Measurements from ENCODE around the gene TBC1D14. TPM values are rescaled to one million over a fixed set of nuclear protein-coding genes. Genes with fewer than 3 reads are reported as not detected.
A peak's percentile ranks its signal among the peaks of the same experiment; 100 is the strongest.

Gene TBC1D14
- total RNA-seq, 2 donors from 2014 or later: 42.3 to 43.5 TPM

DNA sequence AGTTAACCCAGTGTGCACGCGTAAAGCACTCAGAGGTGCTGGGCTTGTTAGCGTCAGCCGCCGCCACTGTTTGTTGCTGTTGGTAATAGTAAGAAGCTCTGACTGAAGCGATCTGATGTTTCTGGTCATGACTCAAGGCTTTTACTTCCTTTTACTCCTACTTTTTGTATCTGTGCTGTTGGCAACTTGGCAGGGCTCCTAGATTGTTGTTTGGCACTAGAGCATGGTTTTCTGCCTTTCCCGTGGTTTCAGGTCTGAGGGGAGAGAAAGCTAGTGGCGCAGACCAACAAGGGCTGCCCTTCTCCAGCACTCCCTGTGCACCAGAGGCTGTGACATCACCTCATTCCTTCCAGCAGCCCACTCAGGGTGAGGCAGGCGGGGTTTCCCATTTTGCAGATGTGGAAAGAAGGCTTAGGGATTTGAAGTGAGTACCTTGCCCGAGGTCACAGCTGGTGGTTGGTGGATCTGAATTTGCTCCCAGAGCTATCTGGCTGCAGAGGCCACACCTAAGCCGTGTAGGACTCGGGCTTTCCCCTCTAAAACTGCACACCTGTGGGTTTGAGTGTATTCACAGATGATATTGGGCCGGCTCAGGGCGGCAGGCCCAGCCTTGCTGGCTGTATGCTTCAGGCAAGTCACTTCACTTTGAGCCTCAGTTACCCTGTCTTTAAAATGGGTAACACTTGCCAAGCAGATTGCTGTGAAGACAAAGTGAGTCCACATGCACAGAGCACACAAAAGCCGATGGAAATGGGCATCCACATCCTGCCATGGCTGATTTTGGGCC lies 82.3 kb downstream of the TBC1D14 start:
- 91 to 93% methylated on average over 10 to 15 of the region's 15 CpGs for WGBS, 2 experiments (ENCODE audit: insufficient coverage in 1 of 2, insufficient read length in 1 of 2)

DNA sequence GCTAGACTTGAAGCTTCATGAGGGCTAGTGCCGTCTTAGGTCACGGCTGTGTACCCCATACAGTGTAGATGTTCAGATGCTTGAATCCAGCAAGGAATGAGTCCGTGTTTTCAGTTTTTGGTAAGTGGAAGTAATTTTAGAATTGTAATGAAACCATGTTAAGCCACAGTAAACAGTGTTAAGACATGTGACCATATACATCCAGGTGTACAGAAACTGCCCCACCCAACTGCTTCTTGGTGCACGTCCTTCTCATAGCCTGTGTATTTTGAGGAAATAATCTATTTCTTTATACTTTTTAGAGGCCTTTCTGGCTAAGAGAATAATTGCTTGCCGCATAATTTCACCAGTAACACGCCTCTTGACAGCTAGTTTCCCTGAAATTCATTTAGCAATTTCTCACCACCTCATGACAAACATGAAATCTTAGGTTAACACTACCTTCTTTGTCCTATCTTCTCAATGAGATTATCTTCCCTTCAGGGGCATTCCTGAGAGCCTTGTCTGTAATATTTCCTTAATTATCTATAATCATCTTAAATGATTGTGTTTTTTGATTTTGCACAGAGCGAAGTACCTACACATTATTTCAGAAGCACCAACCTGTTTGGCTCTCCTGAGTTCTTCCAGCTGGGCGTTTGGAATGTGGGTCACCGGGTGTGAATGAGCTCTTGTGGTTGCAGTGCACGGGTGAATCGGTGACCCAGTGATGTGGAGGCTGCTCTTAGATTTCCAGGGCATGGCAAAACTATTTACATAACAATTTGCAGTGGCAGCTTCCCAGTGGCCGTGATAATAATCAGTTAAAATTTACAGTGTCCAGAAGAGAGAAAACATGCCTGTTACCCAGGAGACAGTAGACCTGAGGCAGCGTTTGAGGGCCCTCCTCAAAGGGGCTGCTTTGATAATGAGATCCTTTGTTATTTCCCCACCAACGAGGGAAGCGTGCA lies 83.4 kb downstream of the TBC1D14 start:
- H3K36me3 ChIP-seq (ENCODE audit: control insufficient read depth, insufficient read depth, low read length): peaks cover 39% of the 10 kb centered on the region
- no peak for DNase-seq
- no peaks in the 10 kb centered on the region for H3K9me3 Mint-ChIP-seq
- H3K27ac ChIP-seq (ENCODE audit: low read depth, low read length): peak overlapping the region; percentile 29
- H3K36me3 Mint-ChIP-seq (ENCODE audit: low read depth): peaks cover 32% of the 10 kb centered on the region
- no peaks in the 10 kb centered on the region for H3K9me3 ChIP-seq (ENCODE audit: control insufficient read depth, low read length)
- TF ChIP-seq, protein P1, sequence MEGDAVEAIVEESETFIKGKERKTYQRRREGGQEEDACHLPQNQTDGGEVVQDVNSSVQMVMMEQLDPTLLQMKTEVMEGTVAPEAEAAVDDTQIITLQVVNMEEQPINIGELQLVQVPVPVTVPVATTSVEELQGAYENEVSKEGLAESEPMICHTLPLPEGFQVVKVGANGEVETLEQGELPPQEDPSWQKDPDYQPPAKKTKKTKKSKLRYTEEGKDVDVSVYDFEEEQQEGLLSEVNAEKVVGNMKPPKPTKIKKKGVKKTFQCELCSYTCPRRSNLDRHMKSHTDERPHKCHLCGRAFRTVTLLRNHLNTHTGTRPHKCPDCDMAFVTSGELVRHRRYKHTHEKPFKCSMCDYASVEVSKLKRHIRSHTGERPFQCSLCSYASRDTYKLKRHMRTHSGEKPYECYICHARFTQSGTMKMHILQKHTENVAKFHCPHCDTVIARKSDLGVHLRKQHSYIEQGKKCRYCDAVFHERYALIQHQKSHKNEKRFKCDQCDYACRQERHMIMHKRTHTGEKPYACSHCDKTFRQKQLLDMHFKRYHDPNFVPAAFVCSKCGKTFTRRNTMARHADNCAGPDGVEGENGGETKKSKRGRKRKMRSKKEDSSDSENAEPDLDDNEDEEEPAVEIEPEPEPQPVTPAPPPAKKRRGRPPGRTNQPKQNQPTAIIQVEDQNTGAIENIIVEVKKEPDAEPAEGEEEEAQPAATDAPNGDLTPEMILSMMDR (conservative IDR thresholded peaks at IDR 0.05): no peak
- no peak overlapping the region for H3K4me3 ChIP-seq (ENCODE audit: low read length)
- peak overlapping the region; percentile 80 for H3K27ac Mint-ChIP-seq
- peaks cover 10% of the 10 kb centered on the region for H3K4me1 ChIP-seq (ENCODE audit: control insufficient read depth, insufficient read depth, low read length)
- no peak overlapping the region for H3K4me3 Mint-ChIP-seq
- H3K27me3 Mint-ChIP-seq (ENCODE audit: insufficient read depth): no peaks in the 10 kb centered on the region
- 87 to 93% methylated on average over 12 to 15 of the region's 15 CpGs for WGBS, 2 experiments (ENCODE audit: insufficient coverage in 1 of 2, insufficient read length in 1 of 2)
- H3K27me3 ChIP-seq (ENCODE audit: control insufficient read depth, insufficient read depth, low read length, poor library complexity, severe bottlenecking): no peaks in the 10 kb centered on the region
- H3K4me1 Mint-ChIP-seq: peaks cover 32% of the 10 kb centered on the region
- no peak overlapping the region for H3K9ac ChIP-seq (ENCODE audit: extremely low read depth, low read length, poor library complexity, severe bottlenecking)

More for the DNA sequence above, 82.3 kb downstream of the TBC1D14 start:
- no peak overlapping the region for H3K4me3 Mint-ChIP-seq
- no peaks in the 10 kb centered on the region for H3K9me3 Mint-ChIP-seq
- Histone ChIP-seq H3K4me3 (ENCODE audit: low read length) (no peak overlapping the region), H3K9me3 (ENCODE audit: control insufficient read depth, low read length) (no peaks in the 10 kb centered on the region), H3K36me3 (ENCODE audit: control insufficient read depth, insufficient read depth, low read length) (peaks cover 31% of the 10 kb centered on the region), H3K9ac (ENCODE audit: extremely low read depth, low read length, poor library complexity, severe bottlenecking) (no peak overlapping the region), H3K4me1 (ENCODE audit: control insufficient read depth, insufficient read depth, low read length) (peaks cover 10% of the 10 kb centered on the region), H3K27me3 (ENCODE audit: control insufficient read depth, insufficient read depth, low read length, poor library complexity, severe bottlenecking) (no peaks in the 10 kb centered on the region), H3K27ac (ENCODE audit: low read depth, low read length) (no peak overlapping the region)
- TF ChIP-seq, protein P1 (conservative IDR thresholded peaks at IDR 0.05): no peak
- peaks cover 38% of the 10 kb centered on the region for H3K4me1 Mint-ChIP-seq
- no peak for DNase-seq
- H3K27me3 Mint-ChIP-seq (ENCODE audit: insufficient read depth): no peaks in the 10 kb centered on the region
- peak overlapping the region; percentile 64 for H3K27ac Mint-ChIP-seq
- peaks cover 26% of the 10 kb centered on the region for H3K36me3 Mint-ChIP-seq (ENCODE audit: low read depth)

GRCh38 chr4:6996481-6996880 lies 86.9 kb downstream of the TBC1D14 start:
- Mint-ChIP-seq H3K27me3 (ENCODE audit: insufficient read depth) (no peaks in the 10 kb centered on the region), H3K9me3 (no peaks in the 10 kb centered on the region), H3K4me1 (peaks cover 11% of the 10 kb centered on the region), H3K27ac (no peak overlapping the region), H3K4me3 (no peak overlapping the region), H3K36me3 (ENCODE audit: low read depth) (peaks cover 60% of the 10 kb centered on the region)
- Histone ChIP-seq H3K27me3 (ENCODE audit: control insufficient read depth, insufficient read depth, low read length, poor library complexity, severe bottlenecking) (no peaks in the 10 kb centered on the region), H3K9me3 (ENCODE audit: control insufficient read depth, low read length) (no peaks in the 10 kb centered on the region), H3K4me1 (ENCODE audit: control insufficient read depth, insufficient read depth, low read length) (peaks cover 6% of the 10 kb centered on the region), H3K27ac (ENCODE audit: low read depth, low read length) (no peak overlapping the region), H3K4me3 (ENCODE audit: low read length) (no peak overlapping the region), H3K9ac (ENCODE audit: extremely low read depth, low read length, poor library complexity, severe bottlenecking) (no peak overlapping the region), H3K36me3 (ENCODE audit: control insufficient read depth, insufficient read depth, low read length) (peaks cover 67% of the 10 kb centered on the region)
- TF ChIP-seq, protein P1 (conservative IDR thresholded peaks at IDR 0.05): no peak
- 81 to 96% methylated on average over 4 to 12 of the region's 12 CpGs for WGBS, 2 experiments (ENCODE audit: insufficient coverage in 1 of 2, insufficient read length in 1 of 2)
- peak; percentile 13 for DNase-seq

Data from endodermal cell (in vitro differentiated cells).